Kidney epithelial cell (primary cell): ENCODE data around the gene ACKR2. TPM values are rescaled to one million over a fixed set of nuclear protein-coding genes. Genes with fewer than 3 reads are reported as not detected.

Experiments
- DNase-seq: peaks from one replicate; pipeline ENCODE4 v3.0.0-alpha.2; 2010; ENCODE audit warnings: low read depth
- H3K27me3 ChIP-seq: 2 replicates; pipeline ENCODE4 v1.6.0; 2011; ENCODE audit warnings: low read length; ENCODE audit not compliant: control insufficient read depth, insufficient read depth
- H3K36me3 ChIP-seq: 2 replicates; pipeline ENCODE4 v1.5.1; 2011; ENCODE audit warnings: low read length; ENCODE audit not compliant: control insufficient read depth, insufficient read depth
- H3K4me3 ChIP-seq: 2 replicates; pipeline ENCODE4 v1.5.1; 2011; ENCODE audit warnings: low read depth, mild to moderate bottlenecking, control low read depth, low read length
- CTCF ChIP-seq: IDR thresholded peaks from 2 replicates; pipeline ENCODE4 v1.5.1; 2011; ENCODE audit warnings: mild to moderate bottlenecking, moderate library complexity, low read length, control low read depth, inconsistent platforms; ENCODE audit not compliant: insufficient read depth, poor library complexity, severe bottlenecking
- total RNA-seq: library from RNA; depleted of rRNA; stranded (reverse); fragments of >200 nt; gene quantifications from 2 replicates; pipeline ENCODE4 v1.2.3, GENCODE V29; 2015

ACKR2 gene
- total RNA-seq, 1 donor from 2014 or later, result 6.2 TPM

- no peak for TF ChIP-seq CTCF
- no peak overlapping the region for H3K4me3 ChIP-seq
- H3K27me3 ChIP-seq, result peaks cover 2% of the 10 kb centered on the region
- DNase-seq, result no peak
- no peaks in the 10 kb centered on the region for H3K36me3 ChIP-seq
These were observed 47.3 kb downstream of the ACKR2 start for GRCh38 chr3:42856544-42856943.

DNA sequence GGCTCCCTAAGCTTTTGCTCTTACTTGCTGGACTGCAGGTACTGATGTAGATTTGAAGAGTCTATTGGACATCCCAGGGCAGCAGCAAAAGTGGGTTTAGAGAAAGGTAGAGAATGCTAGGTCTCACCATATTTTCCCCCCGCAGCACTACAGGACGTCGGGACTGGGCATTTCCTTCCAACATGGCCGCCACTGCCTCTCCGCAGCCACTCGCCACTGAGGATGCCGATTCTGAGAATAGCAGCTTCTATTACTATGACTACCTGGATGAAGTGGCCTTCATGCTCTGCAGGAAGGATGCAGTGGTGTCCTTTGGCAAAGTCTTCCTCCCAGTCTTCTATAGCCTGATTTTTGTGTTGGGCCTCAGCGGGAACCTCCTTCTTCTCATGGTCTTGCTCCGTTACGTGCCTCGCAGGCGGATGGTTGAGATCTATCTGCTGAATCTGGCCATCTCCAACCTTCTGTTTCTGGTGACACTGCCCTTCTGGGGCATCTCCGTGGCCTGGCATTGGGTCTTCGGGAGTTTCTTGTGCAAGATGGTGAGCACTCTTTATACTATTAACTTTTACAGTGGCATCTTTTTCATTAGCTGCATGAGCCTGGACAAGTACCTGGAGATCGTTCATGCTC, 55.2 kb downstream of the ACKR2 start:
- H3K27me3 ChIP-seq, result no peaks in the 10 kb centered on the region
- no peaks in the 10 kb centered on the region for H3K36me3 ChIP-seq
- no peak overlapping the region for H3K4me3 ChIP-seq
- no peak for TF ChIP-seq CTCF
- DNase-seq, result no peak

GRCh38 chr3:42865256-42865655, 56.0 kb downstream of the ACKR2 start:
- Histone ChIP-seq H3K4me3 (no peak overlapping the region), H3K27me3 (peaks cover 1% of the 10 kb centered on the region), H3K36me3 (no peaks in the 10 kb centered on the region)
- DNase-seq, result no peak
- TF ChIP-seq CTCF, result no peak

- Histone ChIP-seq H3K27me3 (peaks cover 4% of the 10 kb centered on the region), H3K4me3 (no peak overlapping the region), H3K36me3 (no peaks in the 10 kb centered on the region)
- no peak for DNase-seq
- TF ChIP-seq CTCF, result no peak
These were observed 57.9 kb downstream of the ACKR2 start for GRCh38 chr3:42867138-42867537.

- no peak overlapping the region for H3K4me3 ChIP-seq
- DNase-seq, result no peak
- H3K27me3 ChIP-seq, result peaks cover 4% of the 10 kb centered on the region
- no peak for TF ChIP-seq CTCF
- H3K36me3 ChIP-seq, result no peaks in the 10 kb centered on the region
These were observed 59.6 kb downstream of the ACKR2 start for GRCh38 chr3:42868841-42869240.

GRCh38 chr3:42871592-42872196, 62.4 kb downstream of the ACKR2 start:
- Histone ChIP-seq H3K27me3 (peaks cover 8% of the 10 kb centered on the region), H3K4me3 (no peak overlapping the region), H3K36me3 (no peaks in the 10 kb centered on the region)
- no peak for DNase-seq
- no peak for TF ChIP-seq CTCF
